Fibroblast of lung (primary cell): ENCODE measurements around the gene SPIN1. TPM values are rescaled to one million over a fixed set of nuclear protein-coding genes. Genes with fewer than 3 reads are reported as not detected.

ENCODE experiments used
- DNase-seq, 2 donors: peaks; one replicate each; pipeline versions ENCODE4 v3.0.0 to v3.0.0-alpha.2; 2010; ENCODE audit warnings: low read depth in 2 of 2
- H2AFZ ChIP-seq: 2 replicates; pipeline ENCODE4 v1.5.1; 2012; ENCODE audit warnings: low read length, control low read depth, inconsistent platforms
- H3K27ac ChIP-seq: 2 replicates; pipeline ENCODE4 v1.5.1; 2011; ENCODE audit warnings: low read length, control low read depth; ENCODE audit not compliant: insufficient read depth
- H3K27me3 ChIP-seq: 2 replicates; pipeline ENCODE4 v1.5.1; 2011; ENCODE audit warnings: mild to moderate bottlenecking, low read length; ENCODE audit not compliant: control insufficient read depth, insufficient read depth
- H3K36me3 ChIP-seq: 2 replicates; pipeline ENCODE4 v1.5.1; 2011; ENCODE audit warnings: low read length; ENCODE audit not compliant: control insufficient read depth, insufficient read depth
- H3K4me1 ChIP-seq: 2 replicates; pipeline ENCODE4 v1.5.1; 2011; ENCODE audit warnings: low read length; ENCODE audit not compliant: control insufficient read depth, insufficient read depth; ENCODE audit errors: extremely low read depth
- H3K4me2 ChIP-seq: 2 replicates; pipeline ENCODE4 v1.5.1; 2011; ENCODE audit warnings: low read length, control low read depth; ENCODE audit not compliant: insufficient read depth; ENCODE audit errors: extremely low read depth
- H3K4me3 ChIP-seq, 4 experiments: fragments of 200-600 bp in 1 of 4; sonication (generic) in 1 of 4; replicated peaks in 1 of 4; 2 replicates each; pipeline ENCODE4 v1.5.1; 2011 to 2016; ENCODE audit warnings: low read length in 4 of 4, low read depth in 3 of 4, mild to moderate bottlenecking in 3 of 4, control low read depth in 2 of 4, inconsistent platforms in 1 of 4, mixed read lengths in 1 of 4; ENCODE audit not compliant: insufficient read depth in 1 of 4; ENCODE audit errors: control extremely low read depth in 1 of 4
- H3K79me2 ChIP-seq: 2 replicates; pipeline ENCODE4 v1.5.1; 2012; ENCODE audit warnings: mild to moderate bottlenecking, low read length, inconsistent platforms; ENCODE audit not compliant: control insufficient read depth, insufficient read depth
- H3K9ac ChIP-seq: 2 replicates; pipeline ENCODE4 v1.5.1; 2011; ENCODE audit warnings: mild to moderate bottlenecking, low read length, control low read depth; ENCODE audit not compliant: insufficient read depth
- H3K9me3 ChIP-seq: 2 replicates; pipeline ENCODE4 v1.5.1; 2012; ENCODE audit warnings: low read depth, low read length; ENCODE audit not compliant: control insufficient read depth, insufficient read depth
- H4K20me1 ChIP-seq: 2 replicates; pipeline ENCODE4 v1.5.1; 2011; ENCODE audit warnings: low read length; ENCODE audit not compliant: control insufficient read depth, insufficient read depth; ENCODE audit errors: extremely low read depth
- CTCF ChIP-seq, 2 donors: IDR thresholded peaks in 1 of 2; conservative IDR thresholded peaks in 1 of 2; 1 replicate in 1 of 2; 2 replicates in 1 of 2; pipeline ENCODE4 v1.5.1; 2011 to 2012; ENCODE audit warnings: low read length in 2 of 2, control low read depth in 1 of 2, inconsistent platforms in 1 of 2, low read depth in 1 of 2, mild to moderate bottlenecking in 1 of 2
- EZH2 ChIP-seq: IDR thresholded peaks from 2 replicates; pipeline ENCODE4 v1.5.1; 2012; ENCODE audit warnings: low read length, control low read depth, mild to moderate bottlenecking; ENCODE audit errors: missing control alignments
- polyA plus RNA-seq, 2 donors: library from polyadenylated mRNA; depleted of rRNA in 1 of 2; stranded (reverse) in 1 of 2; unstranded in 1 of 2; fragments of >200 nt; gene quantifications; 2 replicates each; pipeline ENCODE4 v1.2.1, GENCODE V29; 2011 to 2012; ENCODE audit warnings: missing spikeins in 1 of 2
- total RNA-seq: library from RNA; depleted of rRNA; stranded (reverse); fragments of >200 nt; gene quantifications from 2 replicates; pipeline ENCODE4 v1.2.1, GENCODE V29; 2014

SPIN1 gene
- total and polyA plus RNA-seq, 2 donors (not counting 1 experiment from before 2014, with no cell fraction given), result 96.9 to 121 TPM

- no peak for TF ChIP-seq EZH2
- TF ChIP-seq CTCF (conservative IDR thresholded peaks at IDR 0.05 in 1 of 2, IDR thresholded peaks at IDR 0.05 in 1 of 2; ENCODE audit: low read depth in 1 of 2, low read length in 2 of 2), result no peak
Measured at GRCh38 chr9:88497224-88497623, 109.0 kb downstream of the SPIN1 start.

GRCh38 chr9:88498880-88499279 lies 110.6 kb downstream of the SPIN1 start:
- TF ChIP-seq EZH2, result no peak
- no peak for TF ChIP-seq CTCF (conservative IDR thresholded peaks at IDR 0.05 in 1 of 2, IDR thresholded peaks at IDR 0.05 in 1 of 2; ENCODE audit: low read depth in 1 of 2, low read length in 2 of 2)
- no peaks in the 10 kb centered on the region for H3K9me3 ChIP-seq
- no peak overlapping the region for H2AFZ ChIP-seq
- H3K4me1 ChIP-seq, result no peaks in the 10 kb centered on the region
- no peak overlapping the region for H3K4me3 ChIP-seq
- no peak overlapping the region for H3K27ac ChIP-seq
- no peaks in the 10 kb centered on the region for H3K27me3 ChIP-seq
- no peak for DNase-seq
- no peaks in the 10 kb centered on the region for H4K20me1 ChIP-seq
- no peaks in the 10 kb centered on the region for H3K79me2 ChIP-seq
- no peak overlapping the region for H3K4me2 ChIP-seq
- H3K36me3 ChIP-seq, result no peaks in the 10 kb centered on the region
- no peak overlapping the region for H3K9ac ChIP-seq

More at GRCh38 chr9:88497224-88497623, 109.0 kb downstream of the SPIN1 start:
- H3K4me1 ChIP-seq, result no peaks in the 10 kb centered on the region
- no peak overlapping the region for H3K4me3 ChIP-seq
- H3K9ac ChIP-seq, result no peak overlapping the region
- H3K36me3 ChIP-seq, result no peaks in the 10 kb centered on the region
- no peak overlapping the region for H3K4me2 ChIP-seq
- H3K9me3 ChIP-seq, result no peaks in the 10 kb centered on the region
- no peak overlapping the region for H3K27ac ChIP-seq
- no peaks in the 10 kb centered on the region for H3K27me3 ChIP-seq
- no peak overlapping the region for H2AFZ ChIP-seq
- no peaks in the 10 kb centered on the region for H4K20me1 ChIP-seq
- DNase-seq, result no peak
- H3K79me2 ChIP-seq, result no peaks in the 10 kb centered on the region

GRCh38 chr9:88501086-88501485 lies 112.8 kb downstream of the SPIN1 start:
- no peaks in the 10 kb centered on the region for H3K36me3 ChIP-seq
- H3K4me2 ChIP-seq, result no peak overlapping the region
- H3K9ac ChIP-seq, result no peak overlapping the region
- no peak overlapping the region for H2AFZ ChIP-seq
- no peaks in the 10 kb centered on the region for H3K27me3 ChIP-seq
- TF ChIP-seq CTCF (conservative IDR thresholded peaks at IDR 0.05 in 1 of 2, IDR thresholded peaks at IDR 0.05 in 1 of 2; ENCODE audit: low read depth in 1 of 2, low read length in 2 of 2) (no peak), EZH2 (no peak)
- DNase-seq, result no peak
- H3K4me1 ChIP-seq, result no peaks in the 10 kb centered on the region
- no peaks in the 10 kb centered on the region for H4K20me1 ChIP-seq
- no peaks in the 10 kb centered on the region for H3K79me2 ChIP-seq
- no peak overlapping the region for H3K27ac ChIP-seq
- H3K9me3 ChIP-seq, result no peaks in the 10 kb centered on the region
- H3K4me3 ChIP-seq, result no peak overlapping the region
